Esophagus squamous epithelium (tissue), 5 donors: ENCODE data around the gene JPH3. TPM values are rescaled to one million over a fixed set of nuclear protein-coding genes. Genes with fewer than 3 reads are reported as not detected.

Source experiments
- DNase-seq: peaks from one replicate; lab custom pipeline; 2025; lab: John Stamatoyannopoulos, UW
- H3K27ac ChIP-seq, 4 donors: fragments of 200-600 bp; sonication (generic); one replicate each; pipeline ENCODE4 v1.5.1; 2016 to 2019; ENCODE audit warnings: mild to moderate bottlenecking in 1 of 4
- H3K27me3 ChIP-seq, 4 donors: fragments of 200-600 bp; sonication (generic); 1 replicate in 3 of 4; 2 replicates in 1 of 4; pipeline versions ENCODE4 v1.5.1 to v1.6.0; 2017 to 2021; ENCODE audit warnings: antibody characterized with exemption in 1 of 4
- H3K36me3 ChIP-seq, 3 donors: fragments of 200-600 bp; sonication (generic); one replicate each; pipeline ENCODE4 v1.5.1; 2016 to 2019
- H3K4me1 ChIP-seq, 3 donors: fragments of 200-600 bp; sonication (generic); one replicate each; pipeline ENCODE4 v1.5.1; 2017 to 2019
- H3K4me3 ChIP-seq, 4 donors: fragments of 200-600 bp; sonication (generic); 1 replicate in 3 of 4; 2 replicates in 1 of 4; pipeline ENCODE4 v1.5.1; 2016 to 2019; ENCODE audit warnings: mild to moderate bottlenecking in 2 of 4, moderate library complexity in 1 of 4
- H3K9me3 ChIP-seq, 3 donors: fragments of 200-600 bp; sonication (generic); one replicate each; pipeline ENCODE4 v1.5.1; 2016 to 2019
- POLR2A ChIP-seq, 4 donors: fragments of 450-650 bp; IDR thresholded peaks; one replicate each; pipeline ENCODE4 v1.6.1; 2017; ENCODE audit warnings: antibody characterized with exemption in 4 of 4, mild to moderate bottlenecking in 4 of 4, moderate library complexity in 3 of 4
- WGBS, 2 donors: methylation state at CpG; one replicate each; pipeline ENCODE4 v1.1.5; 2018; 5-methylcytosine and 5-hydroxymethylcytosine counted together
- intact Hi-C: fragments of 100-400 bp; cut with DNase I; formaldehyde crosslinking; loops from one replicate; pipeline ENCODE4 v1.15.0; 2022
- total RNA-seq, 4 donors: library from RNA; depleted of rRNA; stranded (reverse); fragments of >200 nt; gene quantifications; one replicate each; pipeline ENCODE4 v1.1.0, GENCODE V29; 2016
- TF ChIP-seq, protein P1 (sequence below), 6 experiments: fragments of 450-650 bp in 4 of 6; fragments of 200-600 bp in 2 of 6; sonication (generic) in 2 of 6; IDR thresholded peaks; one replicate each; pipeline ENCODE4 v1.5.1; 2016 to 2019; ENCODE audit warnings: antibody characterized with exemption in 6 of 6, mild to moderate bottlenecking in 4 of 6, moderate library complexity in 4 of 6
- donor health status: DM: yes; HTN: yes; CAD: no.

The JPH3 gene
- total RNA-seq, 4 donors from 2014 or later = 0.29 to 0.76 (median 0.45) TPM; not detected in 1

DNA sequence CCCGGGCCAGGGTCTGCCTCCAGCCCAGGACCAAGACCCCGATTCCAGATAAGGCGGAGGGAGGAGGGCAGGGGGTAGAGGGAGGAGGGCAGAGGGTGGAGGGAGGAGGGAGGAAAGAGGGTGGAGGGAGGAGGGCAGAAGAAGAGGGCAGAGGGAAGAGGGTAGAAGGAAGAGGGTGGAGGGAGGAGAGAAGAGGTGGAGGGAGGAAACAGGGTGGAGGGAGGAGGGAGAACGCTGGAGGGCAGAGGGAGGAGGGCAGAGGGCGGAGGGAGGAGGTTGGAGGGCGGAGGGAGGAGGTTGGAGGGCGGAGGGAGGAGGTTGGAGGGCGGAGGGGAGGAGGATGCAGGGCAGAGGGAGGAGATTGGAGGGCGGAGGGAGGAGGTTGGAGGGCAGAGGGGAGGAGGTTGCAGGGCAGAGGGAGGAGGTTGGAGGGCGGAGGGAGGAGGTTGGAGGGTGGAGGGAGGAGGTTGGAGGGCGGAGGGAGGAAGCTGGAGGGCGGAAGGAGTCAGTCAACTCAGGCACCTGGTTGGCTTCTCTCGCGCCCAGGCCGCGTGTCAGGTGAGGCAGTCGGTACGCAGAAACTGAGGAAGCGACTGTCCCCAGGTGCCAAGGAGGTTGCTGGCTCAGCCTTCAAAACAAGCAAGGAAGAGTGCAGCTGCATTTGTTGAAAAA, 98.2 kb downstream of the JPH3 start:
- H3K4me3 ChIP-seq = no peak overlapping the region
- H3K9me3 ChIP-seq = no peaks in the 10 kb centered on the region
- WGBS, 2 donors = 81% methylated on average over 14 to 16 of the region's 19 CpGs
- intact Hi-C loops = no loop called here
- TF ChIP-seq, protein P1, sequence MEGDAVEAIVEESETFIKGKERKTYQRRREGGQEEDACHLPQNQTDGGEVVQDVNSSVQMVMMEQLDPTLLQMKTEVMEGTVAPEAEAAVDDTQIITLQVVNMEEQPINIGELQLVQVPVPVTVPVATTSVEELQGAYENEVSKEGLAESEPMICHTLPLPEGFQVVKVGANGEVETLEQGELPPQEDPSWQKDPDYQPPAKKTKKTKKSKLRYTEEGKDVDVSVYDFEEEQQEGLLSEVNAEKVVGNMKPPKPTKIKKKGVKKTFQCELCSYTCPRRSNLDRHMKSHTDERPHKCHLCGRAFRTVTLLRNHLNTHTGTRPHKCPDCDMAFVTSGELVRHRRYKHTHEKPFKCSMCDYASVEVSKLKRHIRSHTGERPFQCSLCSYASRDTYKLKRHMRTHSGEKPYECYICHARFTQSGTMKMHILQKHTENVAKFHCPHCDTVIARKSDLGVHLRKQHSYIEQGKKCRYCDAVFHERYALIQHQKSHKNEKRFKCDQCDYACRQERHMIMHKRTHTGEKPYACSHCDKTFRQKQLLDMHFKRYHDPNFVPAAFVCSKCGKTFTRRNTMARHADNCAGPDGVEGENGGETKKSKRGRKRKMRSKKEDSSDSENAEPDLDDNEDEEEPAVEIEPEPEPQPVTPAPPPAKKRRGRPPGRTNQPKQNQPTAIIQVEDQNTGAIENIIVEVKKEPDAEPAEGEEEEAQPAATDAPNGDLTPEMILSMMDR (IDR thresholded peaks at IDR 0.05) = no peak
- no peak for TF ChIP-seq POLR2A (IDR thresholded peaks at IDR 0.05)
- H3K27ac ChIP-seq = no peak overlapping the region
- peaks cover 0 to 75% (median 5%) of the 10 kb centered on the region in 3 donors for H3K36me3 ChIP-seq
- H3K4me1 ChIP-seq = peaks cover 0 to 12% (median 0%) of the 10 kb centered on the region in 3 donors
- H3K27me3 ChIP-seq = no peaks in the 10 kb centered on the region
- DNase-seq = no peak

- no peaks in the 10 kb centered on the region for H3K9me3 ChIP-seq
- H3K27ac ChIP-seq = no peak overlapping the region
- H3K27me3 ChIP-seq = no peaks in the 10 kb centered on the region
- TF ChIP-seq, protein P1 (IDR thresholded peaks at IDR 0.05) = no peak
- TF ChIP-seq POLR2A (IDR thresholded peaks at IDR 0.05) = no peak
- peaks cover 0 to 70% (median 5%) of the 10 kb centered on the region in 3 donors for H3K36me3 ChIP-seq
- no peak overlapping the region for H3K4me3 ChIP-seq
- intact Hi-C loops = no loop called here
- H3K4me1 ChIP-seq = peaks cover 0 to 12% (median 0%) of the 10 kb centered on the region in 3 donors
- WGBS, 2 donors = 75 to 76% methylated on average over 3 to 10 of the region's 11 CpGs
- DNase-seq = no peak
These were observed 98.8 kb downstream of the JPH3 start for GRCh38 chr16:87701078-87701460.

DNA sequence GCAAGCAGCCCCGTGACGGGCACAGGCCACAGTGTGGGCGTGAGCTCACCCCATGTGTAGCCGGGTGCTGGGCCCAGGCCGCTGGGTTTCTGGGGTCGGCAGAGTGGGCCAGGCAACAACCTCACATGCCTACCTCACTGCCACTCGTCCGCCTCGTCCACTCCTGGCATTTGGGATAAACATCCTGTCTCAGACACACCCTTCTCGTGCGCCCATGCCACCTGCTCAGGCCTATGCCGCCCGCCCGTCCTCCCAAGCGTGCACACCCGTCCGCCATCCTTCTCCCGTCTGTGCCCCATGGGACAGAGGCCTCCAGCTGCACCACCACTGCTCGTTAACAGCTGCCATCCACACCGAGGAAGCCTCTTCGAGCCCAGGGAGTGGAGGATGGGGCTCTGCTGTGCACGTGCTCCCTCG, 99.2 kb downstream of the JPH3 start:
- Histone ChIP-seq H3K27ac (no peak overlapping the region), H3K36me3 (peaks cover 0 to 68% (median 5%) of the 10 kb centered on the region in 3 donors), H3K9me3 (no peaks in the 10 kb centered on the region), H3K4me1 (peaks cover 0 to 12% (median 0%) of the 10 kb centered on the region in 3 donors), H3K27me3 (no peaks in the 10 kb centered on the region), H3K4me3 (no peak overlapping the region)
- WGBS, 2 donors = 90 to 98% methylated on average over 6 to 7 of the region's 23 CpGs
- intact Hi-C loops = no loop called here
- no peak for TF ChIP-seq POLR2A (IDR thresholded peaks at IDR 0.05)
- no peak for DNase-seq

DNA sequence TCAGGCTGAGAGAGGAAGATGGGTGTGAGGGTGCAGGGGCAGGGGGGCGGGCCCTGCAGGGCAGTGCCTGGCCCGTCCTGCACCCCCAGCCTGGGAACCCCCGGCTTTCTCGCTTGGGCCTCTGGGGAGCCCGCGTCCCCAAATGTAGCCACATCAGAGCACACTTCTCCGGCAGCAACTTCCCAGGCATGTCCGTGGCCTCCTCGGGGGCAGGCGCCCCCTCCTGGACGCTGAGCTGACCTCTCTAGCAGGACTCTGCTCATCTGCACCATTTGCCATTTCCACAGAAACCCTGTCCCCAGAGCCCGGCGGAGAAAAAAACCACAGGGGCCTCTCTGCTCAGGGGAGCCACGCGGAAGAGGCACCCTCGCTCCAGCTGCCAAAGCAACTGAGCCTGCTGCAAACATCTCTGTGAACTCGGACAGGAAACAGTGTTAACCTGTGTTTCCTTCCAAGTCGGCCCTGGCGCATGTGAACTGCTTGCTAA, 100.1 kb downstream of the JPH3 start:
- peaks cover 0 to 77% (median 8%) of the 10 kb centered on the region in 3 donors for H3K36me3 ChIP-seq
- no peaks in the 10 kb centered on the region for H3K9me3 ChIP-seq
- peaks cover 0 to 12% (median 0%) of the 10 kb centered on the region in 3 donors for H3K4me1 ChIP-seq
- no peak overlapping the region for H3K4me3 ChIP-seq
- H3K27me3 ChIP-seq = no peaks in the 10 kb centered on the region
- DNase-seq = no peak
- 54 to 68% methylated on average over 6 to 10 of the region's 19 CpGs for WGBS, 2 donors
- no peak for TF ChIP-seq POLR2A (IDR thresholded peaks at IDR 0.05)
- TF ChIP-seq, protein P1 (IDR thresholded peaks at IDR 0.05) = peak in 4 of 6 experiments; percentile 8 to 21 (median 17)
- no peak overlapping the region for H3K27ac ChIP-seq
- intact Hi-C loops = no loop called here

DNA sequence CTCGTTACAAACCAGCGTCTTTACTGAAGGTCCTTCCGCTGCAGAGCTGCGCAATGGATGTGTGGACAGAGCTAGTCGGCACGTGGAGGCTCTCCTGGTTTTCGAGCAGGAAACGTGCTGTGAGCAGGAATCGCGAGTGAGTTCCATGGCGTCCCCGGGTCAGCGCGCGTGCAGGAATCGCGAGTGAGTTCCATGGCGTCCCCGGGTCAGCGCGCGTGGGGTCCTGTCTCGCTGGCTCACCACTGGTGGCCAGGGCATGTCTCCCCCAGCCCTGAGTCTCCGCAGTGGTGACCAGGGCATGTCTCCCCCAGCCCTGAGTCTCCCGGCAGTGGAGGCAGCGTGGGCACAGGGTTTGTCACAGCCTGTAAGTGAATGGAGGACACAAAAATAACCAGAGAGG, 100.8 kb downstream of the JPH3 start:
- TF ChIP-seq POLR2A (IDR thresholded peaks at IDR 0.05) = no peak
- TF ChIP-seq, protein P1 (IDR thresholded peaks at IDR 0.05) = no peak
- no peaks in the 10 kb centered on the region for H3K27me3 ChIP-seq
- H3K9me3 ChIP-seq = no peaks in the 10 kb centered on the region
- intact Hi-C loops = no loop called here
- H3K4me1 ChIP-seq = peaks cover 0 to 12% (median 0%) of the 10 kb centered on the region in 3 donors
- WGBS, 2 donors = 54 to 88% methylated on average over 4 to 15 of the region's 26 CpGs
- no peak overlapping the region for H3K4me3 ChIP-seq
- no peak overlapping the region for H3K27ac ChIP-seq
- peaks cover 4 to 84% (median 14%) of the 10 kb centered on the region in 3 donors for H3K36me3 ChIP-seq
- DNase-seq = no peak
